ENCODE measurements around the gene FKBP7. TPM values are rescaled to one million over a fixed set of nuclear protein-coding genes. Genes with fewer than 3 reads are reported as not detected.

FKBP7 gene
- total RNA-seq, 1 donor from 2014 or later: 34.1 TPM

- H3K4me3 Mint-ChIP-seq: peak overlapping the region; percentile 99
- H3K9me3 Mint-ChIP-seq: no peaks in the 10 kb centered on the region
- H3K4me1 Mint-ChIP-seq (ENCODE audit: unreplicated experiment): peaks cover 32% of the 10 kb centered on the region
- DNase-seq (ENCODE audit: extremely low spot score, unreplicated experiment): no peak
- TF ChIP-seq, protein P1, sequence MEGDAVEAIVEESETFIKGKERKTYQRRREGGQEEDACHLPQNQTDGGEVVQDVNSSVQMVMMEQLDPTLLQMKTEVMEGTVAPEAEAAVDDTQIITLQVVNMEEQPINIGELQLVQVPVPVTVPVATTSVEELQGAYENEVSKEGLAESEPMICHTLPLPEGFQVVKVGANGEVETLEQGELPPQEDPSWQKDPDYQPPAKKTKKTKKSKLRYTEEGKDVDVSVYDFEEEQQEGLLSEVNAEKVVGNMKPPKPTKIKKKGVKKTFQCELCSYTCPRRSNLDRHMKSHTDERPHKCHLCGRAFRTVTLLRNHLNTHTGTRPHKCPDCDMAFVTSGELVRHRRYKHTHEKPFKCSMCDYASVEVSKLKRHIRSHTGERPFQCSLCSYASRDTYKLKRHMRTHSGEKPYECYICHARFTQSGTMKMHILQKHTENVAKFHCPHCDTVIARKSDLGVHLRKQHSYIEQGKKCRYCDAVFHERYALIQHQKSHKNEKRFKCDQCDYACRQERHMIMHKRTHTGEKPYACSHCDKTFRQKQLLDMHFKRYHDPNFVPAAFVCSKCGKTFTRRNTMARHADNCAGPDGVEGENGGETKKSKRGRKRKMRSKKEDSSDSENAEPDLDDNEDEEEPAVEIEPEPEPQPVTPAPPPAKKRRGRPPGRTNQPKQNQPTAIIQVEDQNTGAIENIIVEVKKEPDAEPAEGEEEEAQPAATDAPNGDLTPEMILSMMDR (conservative IDR thresholded peaks at IDR 0.05): no peak
- no peaks in the 10 kb centered on the region for H3K36me3 Mint-ChIP-seq
- H3K27ac Mint-ChIP-seq: peak overlapping the region; percentile 99
- no peaks in the 10 kb centered on the region for H3K27me3 Mint-ChIP-seq
Observed at GRCh38 chr2:178478130-178478438, 316 bp downstream of the FKBP7 start.

DNA sequence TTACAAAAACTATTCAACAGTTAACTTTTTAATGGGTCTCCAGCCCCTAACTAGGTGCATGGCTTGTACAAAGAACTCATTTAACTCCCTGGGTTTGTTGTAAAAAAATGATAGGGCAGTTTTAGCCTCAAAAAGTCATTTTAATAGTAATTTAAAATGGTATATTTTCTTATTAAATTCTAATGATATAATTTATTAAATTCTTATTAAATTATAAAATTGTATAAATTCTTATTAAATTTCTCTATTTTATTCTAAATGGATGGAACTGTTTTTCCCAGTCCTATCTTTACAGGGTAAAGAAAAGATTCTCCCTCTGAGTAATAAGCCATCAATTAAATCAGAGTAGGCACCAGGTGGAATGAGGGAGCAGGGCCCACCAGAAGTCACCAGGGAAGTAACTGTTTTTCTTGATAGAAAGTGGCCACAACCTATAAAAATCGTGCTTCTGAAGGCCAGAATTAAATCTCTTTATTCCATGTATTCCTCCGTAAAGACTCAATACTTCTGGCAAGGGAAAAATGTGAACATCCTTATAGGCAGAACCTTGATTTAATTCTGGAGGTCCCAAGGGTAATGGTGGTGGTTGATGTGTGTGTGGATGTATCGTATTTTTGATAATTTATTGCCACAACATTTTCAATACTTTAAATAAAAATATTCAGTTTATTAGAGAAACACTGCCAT, 814 bp downstream of the FKBP7 start:
- Mint-ChIP-seq H3K27ac (peak overlapping the region; percentile 99), H3K4me1 (ENCODE audit: unreplicated experiment) (peaks cover 28% of the 10 kb centered on the region), H3K27me3 (no peaks in the 10 kb centered on the region)

DNA sequence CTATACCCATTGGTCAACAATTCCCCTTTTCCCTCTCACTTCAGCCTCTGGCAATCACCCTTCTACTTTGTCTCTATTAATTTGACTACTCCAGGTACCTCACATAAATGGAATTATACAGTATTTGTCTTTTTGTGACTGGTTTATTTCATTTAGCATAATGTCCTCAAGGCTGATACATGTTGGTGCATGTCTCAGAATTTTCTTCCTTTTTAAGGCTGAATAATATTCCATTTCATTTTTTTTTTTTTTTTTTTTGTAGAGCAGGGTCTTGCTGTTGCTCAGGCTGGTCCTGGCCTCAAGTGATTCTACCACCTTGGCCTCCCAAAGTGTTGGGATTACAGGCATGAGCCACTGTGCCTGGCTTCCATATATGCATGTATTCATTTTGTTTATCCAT, 1.9 kb downstream of the FKBP7 start:
- no peak overlapping the region for H3K27ac Mint-ChIP-seq
- H3K4me3 Mint-ChIP-seq: peak overlapping the region; percentile 59
- peaks cover 4% of the 10 kb centered on the region for H3K36me3 Mint-ChIP-seq
- H3K27me3 Mint-ChIP-seq: no peaks in the 10 kb centered on the region
- H3K4me1 Mint-ChIP-seq (ENCODE audit: unreplicated experiment): peaks cover 17% of the 10 kb centered on the region
- H3K9me3 Mint-ChIP-seq: no peaks in the 10 kb centered on the region
- TF ChIP-seq, protein P1 (conservative IDR thresholded peaks at IDR 0.05): no peak
- no peak for DNase-seq (ENCODE audit: extremely low spot score, unreplicated experiment)

More for the DNA sequence above, 814 bp downstream of the FKBP7 start:
- Mint-ChIP-seq H3K4me3 (peak overlapping the region; percentile 99), H3K36me3 (no peaks in the 10 kb centered on the region), H3K9me3 (no peaks in the 10 kb centered on the region)
- DNase-seq (ENCODE audit: extremely low spot score, unreplicated experiment): no peak
- TF ChIP-seq, protein P1 (conservative IDR thresholded peaks at IDR 0.05): no peak

DNA sequence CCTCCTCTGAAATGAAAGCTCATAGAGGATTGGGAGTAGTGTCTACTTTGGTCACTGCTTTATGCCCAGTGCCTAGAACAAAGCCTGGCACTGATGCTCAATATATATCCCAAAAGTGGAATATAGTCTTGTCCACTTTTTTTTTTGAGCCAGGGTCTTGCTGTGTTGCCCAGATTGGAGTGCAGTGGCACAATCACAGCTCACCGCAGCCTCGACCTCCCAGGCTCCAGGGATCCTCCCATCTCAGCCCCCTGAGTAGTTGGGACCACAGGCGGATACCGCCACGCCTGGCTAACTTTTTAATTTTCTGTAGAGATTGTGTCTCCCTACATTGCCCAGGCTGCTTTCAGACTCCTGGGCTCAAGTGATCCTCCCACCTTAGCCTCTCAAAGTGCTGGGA, 3.8 kb downstream of the FKBP7 start:
- Mint-ChIP-seq H3K27ac (no peak overlapping the region), H3K9me3 (no peaks in the 10 kb centered on the region), H3K4me1 (ENCODE audit: unreplicated experiment) (peaks cover 15% of the 10 kb centered on the region), H3K36me3 (peaks cover 4% of the 10 kb centered on the region), H3K27me3 (no peaks in the 10 kb centered on the region), H3K4me3 (no peak overlapping the region)
- no peak for DNase-seq (ENCODE audit: extremely low spot score, unreplicated experiment)
- TF ChIP-seq, protein P1 (conservative IDR thresholded peaks at IDR 0.05): no peak

DNA sequence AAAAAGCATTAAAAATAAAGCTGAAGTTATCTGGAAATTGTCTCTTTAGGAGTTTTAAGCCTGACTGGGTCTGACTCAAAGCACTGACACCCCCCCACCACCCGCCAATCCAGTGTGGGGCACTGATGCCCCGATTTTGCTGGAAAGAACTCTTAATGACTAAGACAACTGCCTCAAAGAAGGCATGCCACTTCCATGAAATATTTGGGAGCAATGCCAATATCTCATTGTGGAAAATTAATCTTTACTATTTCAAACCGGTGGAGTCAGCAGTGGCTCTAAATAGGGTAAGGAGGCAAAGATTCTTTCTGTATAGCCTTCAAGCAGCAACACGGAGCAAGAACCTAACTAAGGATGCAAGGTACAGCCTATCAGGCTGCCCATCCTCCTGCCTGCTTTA, 4.5 kb downstream of the FKBP7 start:
- Mint-ChIP-seq H3K36me3 (peaks cover 4% of the 10 kb centered on the region), H3K27ac (no peak overlapping the region), H3K9me3 (no peaks in the 10 kb centered on the region), H3K27me3 (no peaks in the 10 kb centered on the region), H3K4me3 (no peak overlapping the region), H3K4me1 (ENCODE audit: unreplicated experiment) (peaks cover 15% of the 10 kb centered on the region)
- TF ChIP-seq, protein P1 (conservative IDR thresholded peaks at IDR 0.05): no peak
- no peak for DNase-seq (ENCODE audit: extremely low spot score, unreplicated experiment)
